Stimulated activated CD4-positive, alpha-beta T cell treated with anti-CD3 and anti-CD28 coated beads, Interleukin-1b, Interleukin-23, amount 100 ng/mL, for 4 hours (primary cell): Measurements from ENCODE around the gene EFNA2.
"Not testable (repeated sequence)": the region's sequence is repeated elsewhere in the genome, so short reads cannot be mapped to it uniquely, and the experiment has no call there.

Experiments used
- DNase-seq, 2 donors: peaks; one replicate each; pipeline ENCODE4 v3.0.0-alpha.2; 2020; ENCODE audit warnings: low read depth in 2 of 2

EFNA2 gene

DNA sequence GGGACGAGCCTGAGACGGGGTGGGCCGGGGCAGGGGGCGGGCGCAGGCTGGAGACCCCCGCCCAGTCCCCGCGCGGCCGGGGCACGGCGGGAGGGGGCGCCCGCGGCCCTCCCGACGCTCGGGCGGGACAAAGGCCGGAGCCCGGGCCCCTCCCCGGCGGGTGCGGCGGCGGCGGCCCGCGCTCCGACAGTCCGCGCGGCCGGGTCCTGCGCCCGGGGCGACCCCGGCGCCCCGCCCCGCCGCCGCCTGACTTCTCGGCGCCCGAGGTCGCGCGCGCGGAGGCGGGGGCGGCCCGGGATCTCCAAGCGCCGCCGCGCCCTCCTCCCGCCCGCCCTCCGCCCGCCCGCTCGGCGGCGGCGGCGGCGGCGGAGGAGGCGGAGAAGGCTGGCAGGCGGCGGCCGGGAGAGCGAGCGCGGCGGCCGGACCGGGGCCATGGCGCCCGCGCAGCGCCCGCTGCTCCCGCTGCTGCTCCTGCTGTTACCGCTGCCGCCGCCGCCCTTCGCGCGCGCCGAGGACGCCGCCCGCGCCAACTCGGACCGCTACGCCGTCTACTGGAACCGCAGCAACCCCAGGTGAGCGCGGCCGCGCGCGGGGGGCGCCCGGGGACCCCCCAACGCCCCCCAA lies at the start of gene EFNA2:
Gene EFNA2, plus strand, starts transcription at position 137 of the 624 bp plus-strand sequence. Its CDS starts 296 bp downstream, at position 433.
- no peak for DNase-seq

DNA sequence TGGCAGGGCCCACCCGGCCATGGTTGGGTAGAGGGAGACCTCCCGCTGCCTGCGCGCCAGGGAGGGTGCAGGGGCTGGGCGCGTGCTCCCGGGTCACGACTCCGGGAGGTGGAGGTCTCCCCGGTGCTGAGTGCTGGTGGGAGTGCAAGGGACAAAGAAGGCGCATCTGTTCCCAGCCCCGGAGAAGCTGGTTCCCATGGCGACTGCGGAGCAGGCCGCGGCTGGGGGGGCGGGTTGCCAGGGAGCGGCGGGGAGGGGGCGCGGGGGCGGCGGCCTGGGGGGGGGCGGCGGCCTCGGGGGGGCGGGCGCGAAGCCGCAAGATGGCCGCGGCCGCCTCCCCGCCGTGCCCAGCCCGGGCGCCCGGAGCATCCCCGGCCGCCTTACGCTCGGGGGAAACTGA lies 49.1 kb upstream of the EFNA2 start:
- no peak for DNase-seq

DNA sequence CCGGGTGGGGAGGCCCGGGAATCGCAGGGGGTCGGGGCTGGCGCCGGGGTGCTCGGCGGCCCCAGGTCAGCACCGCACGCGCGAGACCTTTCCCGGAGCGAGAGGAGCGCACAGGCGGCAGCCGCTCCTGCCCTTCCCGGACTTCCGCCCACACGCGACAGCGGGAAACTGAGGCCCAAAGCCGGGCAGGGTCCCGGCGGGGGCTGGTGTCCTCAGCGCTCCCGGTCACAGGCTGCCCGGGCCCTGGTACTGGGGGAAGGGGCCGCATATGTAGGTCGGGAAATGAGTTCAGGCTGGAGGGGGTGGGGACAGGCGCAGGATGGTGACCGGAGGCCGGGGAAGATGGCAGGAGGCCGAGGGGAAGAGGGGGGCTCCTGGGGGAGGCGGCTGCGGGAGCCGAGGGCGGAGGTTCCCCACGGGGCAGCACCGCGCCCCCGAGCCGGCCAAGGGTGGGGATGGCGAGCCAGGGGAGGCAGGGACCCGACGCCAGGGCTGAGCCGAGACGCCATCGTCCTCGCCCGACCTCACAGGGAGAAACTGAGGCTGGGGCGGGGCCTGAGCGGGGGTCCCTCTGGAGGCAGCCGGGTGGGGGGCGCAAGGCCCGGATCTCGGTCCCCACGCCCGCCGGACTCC lies 48.5 kb upstream of the EFNA2 start:
- DNase-seq: no peak

- DNase-seq: peak in 1 of 2 donors; percentile 44
These were observed 47.8 kb upstream of the EFNA2 start, which contains the start of gene CBARP for GRCh38 chr19:1237754-1238368. CBARP (minus strand) TSS chr19:1238005; CDS start chr19:1236100, 1,905 bp downstream.

GRCh38 chr19:1238369-1239303 lies 47.0 kb upstream of the EFNA2 start:
- no peak for DNase-seq

DNA sequence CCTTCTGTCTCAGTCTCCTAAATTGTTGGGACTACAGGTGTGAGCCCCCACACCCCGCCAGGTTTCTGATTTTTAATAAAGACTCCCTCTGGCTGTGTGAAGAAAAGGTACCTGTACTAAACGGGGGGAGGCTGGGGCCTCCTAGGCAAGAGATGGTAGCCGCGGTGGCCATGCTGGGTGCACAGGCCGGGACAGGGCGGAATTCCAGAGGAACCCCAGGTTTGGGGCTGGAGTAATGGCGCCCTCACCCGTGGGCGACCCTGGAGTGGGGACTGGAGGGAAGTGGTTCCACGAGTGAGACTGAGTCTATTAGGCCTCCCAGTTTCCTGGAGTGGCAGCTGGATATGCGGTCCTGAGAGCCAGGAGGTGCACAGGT lies 46.3 kb upstream of the EFNA2 start:
- DNase-seq: no peak

- DNase-seq: peak; percentile 94 to 97
These were observed 45.6 kb upstream of the EFNA2 start for GRCh38 chr19:1239796-1240737.

- DNase-seq: no peak
These were observed 44.7 kb upstream of the EFNA2 start for GRCh38 chr19:1240925-1241324.

DNA sequence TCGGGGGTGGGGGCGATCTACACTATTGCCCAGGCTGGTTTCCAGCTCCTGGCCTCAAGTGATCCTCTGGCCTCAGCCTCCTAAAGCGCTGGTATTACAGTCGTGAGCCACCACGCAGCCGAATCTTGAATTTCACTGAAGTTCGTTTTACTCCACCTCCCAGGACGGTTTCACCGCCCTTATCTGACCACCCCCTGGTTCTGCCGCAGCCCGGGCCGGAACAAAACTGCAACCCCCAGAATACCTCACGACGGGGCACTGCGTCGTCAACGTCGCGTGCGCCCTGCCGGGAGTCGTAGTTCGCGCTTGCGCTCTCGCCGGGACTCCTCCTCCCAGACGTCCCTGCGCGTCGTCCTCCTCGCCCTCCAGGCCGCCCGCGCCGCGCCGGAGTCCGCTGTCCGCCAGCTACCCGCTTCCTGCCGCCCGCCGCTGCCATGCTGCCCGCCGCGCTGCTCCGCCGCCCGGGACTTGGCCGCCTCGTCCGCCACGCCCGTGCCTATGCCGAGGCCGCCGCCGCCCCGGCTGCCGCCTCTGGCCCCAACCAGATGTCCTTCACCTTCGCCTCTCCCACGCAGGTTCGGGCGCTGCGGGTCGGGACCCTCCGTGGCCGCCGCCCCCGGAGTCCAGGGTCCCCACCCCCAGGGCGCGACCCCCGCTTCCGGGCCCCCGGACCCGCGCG lies 44.1 kb upstream of the EFNA2 start, which contains the start of gene ATP5F1D:
Gene ATP5F1D, plus strand, starts transcription at position 335 of the 679 bp plus-strand sequence. Its CDS starts 100 bp downstream, at position 435.
- peak; percentile 90 to 95 for DNase-seq

- DNase-seq: peak; percentile 81 to 88
These were observed 41.6 kb upstream of the EFNA2 start for GRCh38 chr19:1243768-1244692.

DNA sequence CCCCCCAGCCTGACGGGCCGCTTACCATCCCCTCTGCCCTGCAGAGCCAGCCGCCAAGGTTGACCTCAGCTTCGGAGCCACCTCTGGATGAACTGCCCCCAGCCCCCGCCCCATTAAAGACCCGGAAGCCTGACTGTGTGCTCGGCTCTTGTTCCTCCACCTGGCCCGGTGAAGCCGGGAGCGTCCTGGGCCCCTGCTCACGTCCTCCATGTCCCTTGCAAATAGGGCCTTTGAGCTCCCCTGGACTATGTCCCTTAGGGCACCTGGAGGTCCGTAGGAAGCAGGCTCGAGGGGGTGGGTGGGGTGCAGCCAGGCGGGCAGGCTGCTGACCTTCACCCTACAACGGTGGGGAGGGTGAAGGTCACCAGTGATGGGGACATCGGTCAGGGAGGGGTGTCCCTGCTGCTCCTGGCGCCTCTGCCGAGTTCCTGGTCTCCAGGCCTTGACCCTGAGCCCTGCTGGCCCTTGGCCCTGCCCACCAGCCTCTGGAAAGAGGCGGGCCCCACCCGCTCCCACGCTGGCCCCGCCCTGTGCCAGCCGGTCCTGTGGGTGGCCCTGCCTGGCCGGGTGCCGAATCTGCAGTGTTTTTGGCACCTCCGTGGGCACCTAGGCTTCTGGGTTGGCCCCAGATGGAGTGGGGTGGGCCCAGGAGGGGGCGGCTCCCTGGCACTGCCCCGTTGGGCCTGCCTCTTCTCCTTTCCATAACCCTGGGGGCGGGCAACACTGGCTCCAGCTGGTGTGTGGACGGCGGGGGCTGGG lies 40.8 kb upstream of the EFNA2 start:
- no peak for DNase-seq

GRCh38 chr19:1245494-1246264 lies 40.0 kb upstream of the EFNA2 start:
- no peak for DNase-seq

- DNase-seq: not testable (repeated sequence)
These were observed 39.2 kb upstream of the EFNA2 start for GRCh38 chr19:1246265-1247087.

DNA sequence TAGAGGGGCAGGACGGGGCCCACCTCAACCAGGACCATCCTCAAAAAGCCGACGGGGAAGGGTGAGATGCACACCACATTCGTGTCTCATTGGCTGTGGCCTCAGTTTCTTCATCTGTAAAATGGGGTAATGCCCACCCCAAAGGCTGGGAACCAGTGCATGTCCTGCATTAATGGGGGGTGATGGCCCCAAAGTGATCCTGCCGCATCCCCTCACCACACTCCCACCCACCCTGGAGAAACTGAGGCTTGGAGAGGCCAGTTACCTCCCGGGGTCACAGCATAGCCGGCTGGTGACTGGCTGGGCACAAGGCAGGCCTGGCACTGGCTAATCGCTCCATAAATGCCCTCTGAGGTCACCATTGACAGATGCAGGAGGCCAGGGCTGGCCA lies 37.9 kb upstream of the EFNA2 start:
- DNase-seq: no peak

- no peak for DNase-seq
These were observed 37.4 kb upstream of the EFNA2 start, which contains the start of gene MIDN for GRCh38 chr19:1248139-1248785. MIDN (plus strand) TSS chr19:1248583; CDS start chr19:1250297, 1,714 bp downstream.

DNA sequence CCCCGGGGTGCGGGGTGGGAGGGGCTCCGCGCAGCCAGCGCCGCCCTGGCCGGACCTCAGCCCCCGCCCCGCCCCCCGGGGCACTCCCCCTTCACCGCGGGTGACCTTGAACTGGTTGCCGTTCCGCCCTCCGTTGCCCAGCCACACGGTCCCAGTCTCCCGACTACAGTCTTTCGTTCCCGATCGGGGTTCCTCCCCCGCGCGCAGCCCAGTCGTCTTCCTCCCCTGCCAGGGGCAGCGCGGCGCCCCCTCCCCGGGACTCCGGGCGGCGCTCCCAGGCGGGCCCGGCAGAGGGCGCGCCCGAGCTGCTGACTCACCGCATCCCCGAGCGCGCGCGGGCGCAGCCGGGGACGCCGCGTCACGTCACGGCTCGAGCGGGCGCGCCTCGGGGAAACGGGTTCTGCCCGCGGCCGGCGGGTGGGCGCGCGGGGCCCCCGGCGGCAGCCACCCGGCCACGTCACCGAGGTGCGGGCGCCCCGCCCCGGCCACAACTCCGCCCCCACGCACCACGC lies 36.8 kb upstream of the EFNA2 start:
- DNase-seq: peak; percentile 75 to 80
